ENCODE measurements around the gene MYL3.

Gene MYL3

DNA sequence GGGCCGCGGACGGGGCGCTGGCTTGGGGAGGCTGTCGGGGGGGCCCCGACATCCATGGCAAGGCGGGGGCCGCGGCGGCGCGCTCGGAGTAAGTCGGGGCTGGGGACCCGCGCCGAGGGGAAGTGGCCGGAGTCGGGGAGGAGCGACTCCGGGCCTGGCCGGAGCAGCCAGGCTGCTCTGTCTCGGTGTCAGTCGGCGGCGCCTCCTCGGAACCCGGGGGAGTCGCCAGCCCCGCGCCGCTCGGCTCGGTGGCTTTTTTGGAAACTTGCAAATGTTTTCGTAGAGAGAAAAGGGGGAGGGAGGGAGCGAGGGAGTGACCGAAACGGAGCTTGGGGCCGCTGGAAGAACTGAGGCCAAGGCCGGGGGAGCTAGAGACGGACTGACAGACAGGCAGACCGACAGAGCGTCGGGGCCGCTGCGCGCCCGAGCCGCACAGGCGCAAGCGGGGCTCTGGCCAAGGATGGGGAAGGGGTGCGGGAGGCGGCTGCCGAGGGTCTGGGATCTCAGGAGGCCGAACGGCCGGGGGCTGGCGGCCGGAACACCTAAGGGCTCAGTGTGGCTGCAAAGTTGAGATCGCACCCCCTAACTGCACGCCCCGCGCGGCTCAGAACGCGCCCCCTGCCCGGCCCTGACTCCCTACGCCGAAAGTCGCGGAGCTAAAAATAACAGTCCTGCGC is 19.3 kb upstream of the MYL3 start:
- no peak for DNase-seq

DNA sequence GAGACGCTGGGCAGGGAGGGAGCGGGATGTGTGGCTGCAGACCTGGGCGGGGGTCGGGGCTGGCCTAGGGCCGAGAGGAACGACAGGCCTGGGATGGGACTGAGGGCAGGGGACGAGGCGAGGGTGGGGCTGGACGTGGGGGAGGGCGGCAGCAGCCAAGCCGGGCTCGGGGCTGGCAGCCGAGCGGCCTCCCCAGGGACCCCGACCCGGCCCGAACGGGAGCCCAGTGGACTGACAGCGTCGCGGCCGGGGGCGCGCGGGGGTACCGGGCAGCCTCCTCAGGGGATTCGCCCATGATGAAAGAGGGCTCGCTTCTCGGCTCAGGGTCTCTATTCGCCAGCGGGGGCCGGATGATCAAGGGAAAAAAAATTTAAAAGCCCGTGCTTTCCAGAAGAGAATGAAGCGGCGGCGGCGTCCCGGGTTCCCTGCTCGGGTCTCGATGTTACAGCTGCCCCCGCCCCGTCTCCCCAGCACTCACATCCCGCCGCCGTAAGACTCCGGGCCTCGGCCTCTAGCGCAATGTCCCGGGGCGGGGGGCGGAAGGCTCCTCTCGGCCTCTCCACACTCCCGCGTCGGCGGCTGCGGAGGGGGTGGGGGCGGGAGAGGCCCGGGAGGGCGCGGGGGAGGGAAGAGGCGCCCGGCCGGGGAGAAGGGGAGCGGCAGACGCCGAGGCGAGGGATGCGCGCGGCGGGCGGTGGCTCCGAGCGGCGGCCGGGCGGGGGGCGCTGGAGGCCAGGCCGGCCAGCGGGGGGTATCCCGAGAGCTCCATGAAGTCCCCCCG is 18.5 kb upstream of the MYL3 start:
- no peak for DNase-seq

- DNase-seq = no peak
Observed at GRCh38 chr3:46880884-46881595, 17.8 kb upstream of the MYL3 start.

GRCh38 chr3:46878781-46879436 is 15.7 kb upstream of the MYL3 start:
- no peak for DNase-seq

DNA sequence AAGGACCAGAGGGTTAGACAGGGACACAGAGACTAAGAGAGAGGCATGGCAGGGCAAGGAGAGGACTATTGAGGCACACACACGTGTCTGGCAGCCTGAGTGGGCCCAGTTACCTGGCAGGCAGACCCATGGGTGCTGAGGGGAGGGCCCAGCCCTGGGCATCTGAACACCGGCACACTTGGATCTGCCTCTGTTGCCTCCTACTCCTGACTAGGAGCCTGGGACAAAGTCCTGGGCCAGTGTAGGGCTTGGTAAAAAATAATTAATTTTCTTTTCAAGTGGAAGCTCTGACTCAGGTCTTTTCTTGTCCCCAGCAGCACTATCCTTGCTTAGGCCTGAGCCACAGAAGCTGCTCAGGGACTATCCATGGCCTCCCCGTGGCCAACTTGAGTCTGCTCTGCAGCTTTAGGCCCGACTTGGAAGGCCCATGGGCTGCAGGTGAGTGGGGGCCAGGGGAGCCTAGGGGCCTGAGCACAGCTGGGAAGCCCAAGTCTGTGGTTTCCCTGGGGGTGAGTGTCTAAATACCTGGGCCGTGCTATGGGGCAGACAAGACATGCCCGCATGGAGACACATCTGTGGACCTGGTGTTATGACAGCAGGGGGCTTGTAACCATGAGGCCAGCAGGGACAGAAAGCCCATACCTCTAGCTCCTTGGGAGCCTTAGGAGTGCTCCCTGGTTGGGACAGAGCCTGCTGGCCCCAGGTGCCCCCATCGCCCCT is 14.3 kb upstream of the MYL3 start, which contains the start of gene PTH1R:
Gene PTH1R, plus strand, starts transcription at position 316 of the 720 bp plus-strand sequence. CDS start 5,839 bp downstream, outside the sequence.
- no peak for DNase-seq

- no peak for DNase-seq
Observed at GRCh38 chr3:46876313-46877300, 13.4 kb upstream of the MYL3 start.

DNA sequence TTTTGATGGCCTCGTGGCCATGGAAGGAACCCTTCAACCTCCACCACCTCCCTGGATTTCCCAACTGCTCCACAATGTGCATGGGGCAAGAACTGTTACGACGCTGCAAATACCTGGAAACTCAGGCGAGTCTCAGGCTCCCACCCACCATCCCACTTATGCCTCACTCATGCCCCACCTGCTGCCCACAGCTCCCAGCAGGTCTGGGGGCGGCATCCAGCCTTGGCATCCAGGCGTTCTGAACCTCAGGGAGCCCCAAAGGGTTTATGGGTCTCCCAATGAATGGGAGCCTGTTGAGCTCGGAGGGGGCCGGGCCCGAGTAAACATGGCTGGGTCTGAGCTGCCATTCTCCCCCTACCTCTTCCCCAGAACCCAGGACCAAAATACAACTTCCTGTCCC is 12.3 kb upstream of the MYL3 start:
- DNase-seq = no peak

- no peak for DNase-seq
Observed at GRCh38 chr3:46874430-46874829, 11.2 kb upstream of the MYL3 start.

DNA sequence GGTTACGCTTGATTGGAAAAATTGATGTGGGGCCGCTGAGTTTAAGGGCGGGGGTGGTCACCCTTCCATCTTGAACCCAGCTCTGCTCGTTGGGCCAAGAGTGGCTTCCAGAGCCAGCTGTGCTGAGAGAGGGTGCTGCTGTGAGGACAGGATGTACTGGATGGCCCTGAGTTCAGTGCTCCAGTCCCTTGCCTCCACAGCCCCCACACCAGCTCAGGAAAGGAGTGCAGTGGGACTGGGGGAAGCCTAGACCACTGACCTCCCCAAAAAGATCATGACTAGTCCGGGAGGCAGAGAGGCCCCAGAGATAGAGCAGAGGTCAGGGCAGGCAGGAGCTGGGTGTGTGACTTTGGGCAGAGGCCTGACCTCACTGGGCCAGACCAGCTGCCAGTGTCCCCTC is 10.3 kb upstream of the MYL3 start:
- no peak for DNase-seq

GRCh38 chr3:46871222-46871621 is 8.0 kb upstream of the MYL3 start:
- DNase-seq = no peak

DNA sequence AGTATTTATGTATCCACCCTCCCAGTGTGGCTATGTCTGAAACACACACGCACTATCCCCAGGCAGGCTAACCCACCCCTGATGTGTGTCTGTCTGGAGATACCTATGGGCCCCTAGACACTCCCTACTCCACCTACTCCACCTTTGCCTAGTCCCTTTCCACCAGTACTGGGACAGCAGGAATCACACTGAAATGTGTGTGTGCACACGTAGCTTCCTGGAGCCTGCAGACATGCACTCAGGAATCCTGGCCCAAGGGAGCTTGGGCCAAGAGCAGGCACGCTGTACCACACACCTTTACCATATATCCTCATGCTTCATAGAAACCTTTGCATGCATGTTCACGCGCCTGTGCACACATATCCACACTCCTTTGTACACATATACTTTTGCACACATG is 7.4 kb upstream of the MYL3 start:
- DNase-seq = no peak

- DNase-seq = no peak
Observed at GRCh38 chr3:46869440-46869839, 6.2 kb upstream of the MYL3 start.

DNA sequence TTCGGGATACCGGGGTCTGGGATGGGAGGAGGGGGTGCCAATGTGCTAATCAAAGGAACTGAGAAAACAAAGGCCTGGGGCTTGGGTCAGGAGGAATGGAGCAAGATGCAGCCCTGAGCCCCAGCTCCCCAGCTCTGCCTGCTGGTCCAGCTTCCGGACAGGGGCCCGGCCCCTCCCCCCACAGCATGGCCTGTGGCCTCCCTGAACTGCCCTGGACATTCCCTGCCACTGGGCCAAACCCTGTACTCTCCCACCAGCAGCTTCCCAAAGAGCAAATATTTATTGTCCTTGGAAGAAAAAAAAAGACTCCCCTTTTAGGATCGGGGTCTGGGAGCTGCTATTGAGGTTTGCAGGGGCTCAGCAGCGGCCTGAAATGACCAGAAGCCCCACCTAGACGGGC is 5.7 kb upstream of the MYL3 start:
- DNase-seq = no peak

DNA sequence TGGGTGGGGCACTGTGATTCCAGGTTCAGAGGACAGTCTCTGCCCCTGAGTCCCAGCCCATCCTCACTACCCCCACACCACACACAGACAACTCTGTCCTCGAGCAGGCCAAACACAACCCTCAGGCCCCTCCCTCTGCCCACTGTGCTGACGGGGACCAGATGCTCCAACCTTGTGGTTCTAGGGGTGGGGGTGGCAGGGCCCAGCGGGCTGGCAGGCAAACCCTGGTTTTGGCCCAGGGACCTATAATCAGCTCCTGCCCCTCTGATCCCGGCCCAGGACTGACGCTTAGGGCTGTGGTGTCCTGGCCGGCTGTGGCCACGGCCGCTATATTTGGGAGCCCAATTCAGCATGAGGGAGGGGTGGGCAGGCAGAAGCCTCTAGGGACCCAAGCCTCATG is 5.0 kb upstream of the MYL3 start:
- DNase-seq = no peak

DNA sequence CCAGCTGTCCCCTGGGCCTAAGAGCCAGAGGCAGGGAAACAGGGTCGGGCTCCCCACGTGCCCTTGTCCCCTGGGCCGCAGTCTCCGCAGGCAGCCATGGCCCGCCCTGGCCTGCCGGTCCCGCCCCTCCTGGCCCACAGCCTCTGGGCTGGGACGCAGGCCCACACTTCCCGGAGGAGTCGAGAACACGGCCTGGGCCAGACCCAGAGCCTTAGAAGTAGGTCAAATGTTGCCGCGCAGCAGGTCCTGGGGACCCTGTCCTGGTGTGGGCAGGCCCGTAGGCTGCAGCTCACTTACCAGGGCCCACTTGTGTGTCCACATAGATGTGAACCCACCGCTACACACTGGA is 4.3 kb upstream of the MYL3 start:
- no peak for DNase-seq

- peak; percentile 62 for DNase-seq
Observed at GRCh38 chr3:46866720-46867549, 3.7 kb upstream of the MYL3 start.

DNA sequence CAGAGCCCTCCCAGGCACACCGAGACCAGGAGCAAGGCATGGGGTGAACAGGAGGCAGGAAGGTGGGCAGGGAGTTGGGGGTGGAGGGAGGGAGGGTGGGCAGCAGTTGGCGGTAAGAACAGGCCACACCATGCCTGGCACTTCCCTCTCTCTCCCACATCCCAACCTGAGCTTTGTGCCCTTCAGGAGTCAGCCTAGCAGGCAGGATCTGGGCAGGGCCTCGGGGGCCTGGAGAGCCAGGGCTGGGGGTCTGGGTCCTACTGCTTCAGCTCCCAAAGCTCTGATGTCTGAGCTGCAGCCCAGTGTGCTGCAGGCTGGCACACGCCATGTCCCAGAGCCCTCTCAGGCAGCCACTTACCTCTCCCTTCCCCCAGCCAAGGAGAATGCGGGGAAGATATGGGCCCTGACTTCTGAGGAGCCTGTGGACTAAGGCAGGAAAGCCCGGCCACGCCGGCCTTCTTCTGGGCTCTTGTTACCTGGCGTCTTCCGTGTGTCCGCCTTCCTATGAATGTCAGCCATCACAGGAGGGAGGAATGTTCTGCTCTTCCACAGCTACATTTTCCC is 2.9 kb upstream of the MYL3 start:
- DNase-seq = no peak

DNA sequence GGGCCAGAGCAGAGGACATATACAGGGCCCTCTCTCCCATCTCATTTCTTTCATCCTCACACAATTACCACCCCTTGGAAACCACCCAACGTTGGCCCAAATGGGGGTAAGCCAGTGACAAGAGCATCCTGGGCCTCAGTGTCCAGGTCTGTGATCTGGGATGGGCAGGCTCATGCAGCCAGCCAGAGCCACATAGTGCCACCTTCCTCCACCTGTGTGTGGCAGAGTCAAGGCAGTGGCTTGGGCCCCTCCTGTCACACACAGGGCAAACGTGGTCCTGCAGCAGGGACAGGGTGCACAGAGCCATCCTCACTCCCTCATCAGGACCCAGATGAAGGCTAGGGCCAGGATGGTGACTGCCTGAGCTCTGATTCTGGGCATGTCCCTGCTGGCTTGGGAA is 2.3 kb upstream of the MYL3 start:
- no peak for DNase-seq

DNA sequence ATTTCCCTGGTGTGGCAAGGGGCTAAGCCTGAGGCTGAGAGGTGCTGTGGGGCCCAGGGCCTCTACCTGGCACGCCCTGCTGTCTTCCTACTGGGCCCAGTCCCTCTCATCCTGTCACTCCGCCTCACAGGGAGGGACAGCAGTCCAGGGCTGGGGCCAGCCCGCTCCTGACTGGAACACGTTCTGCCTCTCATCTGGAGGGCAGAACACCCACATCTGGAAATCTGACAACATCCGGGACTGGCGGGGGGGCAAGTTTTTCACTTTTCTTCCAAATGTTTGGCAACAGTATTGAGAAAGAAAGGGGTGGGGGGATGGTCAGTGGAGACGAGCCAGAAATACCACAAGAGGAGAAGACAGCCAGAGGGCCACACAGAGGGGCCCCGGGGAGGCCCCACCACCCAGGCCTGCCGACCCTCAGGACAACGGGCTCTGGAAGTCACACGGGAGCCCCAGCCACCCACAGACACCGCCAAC is 1.8 kb upstream of the MYL3 start:
- DNase-seq = peak; percentile 19

Data from inflammatory macrophage treated with lipopolysaccharide for 4 hours (primary cell).